ENCODE results near the gene P4HA3.

The P4HA3 gene

GRCh38 chr11:74316772-74317505 lies 5.5 kb upstream of the P4HA3 start:
- DNase-seq: no peak

GRCh38 chr11:74312326-74312725 lies 886 bp upstream of the P4HA3 start:
- DNase-seq: no peak

- DNase-seq: no peak
Measured at GRCh38 chr11:74310857-74311256, 583 bp downstream of the P4HA3 start.

GRCh38 chr11:74307434-74307833 lies 4.0 kb downstream of the P4HA3 start:
- no peak for DNase-seq

DNA sequence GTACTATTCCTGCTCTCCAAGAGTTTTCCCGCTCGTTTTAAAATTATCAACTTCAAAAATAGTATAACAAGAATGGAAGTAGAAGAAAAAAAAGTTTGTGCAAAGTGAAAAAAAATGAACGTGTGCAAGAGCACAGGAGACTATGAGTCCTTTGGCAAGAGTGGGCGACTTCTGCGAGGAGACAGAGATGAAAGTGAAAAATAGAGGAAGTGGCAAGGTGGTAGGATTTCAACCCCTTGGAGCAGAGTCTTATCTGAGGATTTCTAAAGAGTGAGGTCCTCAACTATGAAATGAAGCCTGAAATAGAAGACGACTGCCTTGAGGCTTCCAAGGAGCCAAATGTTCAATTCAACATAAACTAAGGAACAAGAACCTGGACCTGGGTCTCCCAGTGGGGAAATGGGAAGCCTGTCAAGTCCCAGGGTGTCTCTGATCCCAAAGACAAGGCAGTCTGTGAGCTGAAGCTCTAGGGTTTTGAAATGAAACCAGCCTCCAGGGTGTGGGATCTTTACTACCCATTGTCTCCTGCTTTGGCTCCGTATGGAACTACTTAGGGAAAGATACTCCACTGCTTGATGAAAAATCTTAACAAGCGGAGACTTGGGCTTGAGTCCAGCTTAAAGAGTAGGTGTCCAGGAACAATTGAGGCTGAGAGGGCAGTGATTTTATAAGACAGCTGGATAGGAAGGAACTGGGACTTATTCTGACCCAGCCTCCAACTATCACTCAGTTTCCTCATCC lies 4.8 kb downstream of the P4HA3 start:
- no peak for DNase-seq

DNA sequence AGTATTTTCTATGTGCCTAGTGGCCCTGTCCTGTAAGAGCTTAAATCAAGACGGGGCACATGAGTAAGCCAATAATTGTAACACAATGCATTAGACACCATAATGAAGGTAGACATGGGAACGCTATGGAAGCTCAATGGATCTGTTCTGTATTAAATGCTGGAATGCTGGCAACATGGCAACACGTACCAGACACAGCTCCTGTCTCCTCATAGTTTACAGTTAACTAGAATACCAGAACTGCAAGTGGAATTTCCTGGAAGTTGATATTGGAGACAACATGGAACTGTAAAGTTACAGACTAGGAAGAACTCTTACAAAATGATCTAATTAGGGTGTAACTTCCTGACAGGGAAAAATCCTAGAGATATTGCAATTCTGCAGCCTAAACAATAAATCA lies 12.4 kb downstream of the P4HA3 start:
- no peak for DNase-seq

- no peak for DNase-seq
Measured at GRCh38 chr11:74297484-74297883, 14.0 kb downstream of the P4HA3 start.

GRCh38 chr11:74288911-74289310 lies 22.5 kb downstream of the P4HA3 start:
- DNase-seq: no peak

DNA sequence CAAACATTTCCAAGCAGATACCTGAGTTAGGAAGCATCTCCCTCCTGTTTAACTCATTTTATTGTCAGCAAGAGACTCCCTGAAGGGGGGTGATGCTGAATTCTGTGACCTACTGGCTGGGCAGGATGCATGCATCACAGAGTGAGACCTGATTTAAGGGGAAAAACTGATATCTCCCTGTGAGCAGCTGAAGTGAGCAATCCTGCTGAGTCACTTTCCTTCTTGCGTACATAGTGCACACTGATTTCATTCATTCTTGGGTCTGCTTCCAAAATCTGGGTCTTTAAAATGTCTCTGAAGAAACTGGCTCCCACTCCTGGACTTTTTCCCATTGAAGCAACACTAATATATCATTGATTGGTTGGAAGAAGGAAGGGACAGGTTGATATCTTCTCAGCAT lies 23.3 kb downstream of the P4HA3 start:
- no peak for DNase-seq

DNA sequence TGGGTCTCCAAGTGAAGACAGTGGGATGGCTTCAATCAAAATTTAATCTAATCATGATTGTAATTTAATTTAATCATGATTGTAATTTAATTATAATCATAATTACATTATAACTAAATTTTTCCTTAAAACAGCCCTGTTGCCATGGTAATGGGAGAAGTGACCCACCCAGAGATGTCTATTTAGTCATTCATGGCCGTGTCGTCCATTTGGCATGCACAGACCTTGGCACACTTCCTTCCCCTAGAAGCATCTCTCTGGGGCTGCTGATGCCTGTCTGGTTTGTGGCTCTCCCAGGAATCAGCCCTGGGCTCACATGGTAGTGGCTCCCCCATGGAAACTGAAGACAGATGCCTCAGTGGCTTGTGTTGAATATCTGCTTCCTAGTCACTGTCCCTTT lies 27.0 kb downstream of the P4HA3 start:
- no peak for DNase-seq

- DNase-seq: no peak
Measured at GRCh38 chr11:74283580-74284180, 27.8 kb downstream of the P4HA3 start.

DNA sequence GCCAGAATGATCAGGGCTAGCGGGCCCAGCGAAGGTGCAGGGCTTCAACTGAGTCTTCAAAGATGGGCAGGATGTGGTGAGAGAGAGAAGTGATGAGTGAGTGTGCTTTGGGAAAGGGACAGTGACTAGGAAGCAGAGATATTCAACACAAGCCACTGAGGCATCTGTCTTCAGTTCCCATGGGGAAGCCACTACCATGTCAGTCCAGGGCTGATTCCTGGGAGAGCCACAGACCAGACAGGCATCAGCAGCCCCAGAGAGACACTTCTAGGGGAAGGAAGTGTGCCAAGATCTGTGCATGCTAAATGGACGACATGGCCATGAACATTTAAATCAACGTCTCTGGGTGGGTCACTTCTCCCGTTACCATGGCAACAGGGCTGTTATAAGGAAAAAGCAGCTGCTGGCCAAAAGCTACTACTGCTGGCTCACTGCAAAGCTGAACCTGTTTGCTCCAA lies 28.5 kb downstream of the P4HA3 start:
- DNase-seq: peak; percentile 44

GRCh38 chr11:74282421-74282820 lies 29.0 kb downstream of the P4HA3 start:
- DNase-seq: peak; percentile 56

DNA sequence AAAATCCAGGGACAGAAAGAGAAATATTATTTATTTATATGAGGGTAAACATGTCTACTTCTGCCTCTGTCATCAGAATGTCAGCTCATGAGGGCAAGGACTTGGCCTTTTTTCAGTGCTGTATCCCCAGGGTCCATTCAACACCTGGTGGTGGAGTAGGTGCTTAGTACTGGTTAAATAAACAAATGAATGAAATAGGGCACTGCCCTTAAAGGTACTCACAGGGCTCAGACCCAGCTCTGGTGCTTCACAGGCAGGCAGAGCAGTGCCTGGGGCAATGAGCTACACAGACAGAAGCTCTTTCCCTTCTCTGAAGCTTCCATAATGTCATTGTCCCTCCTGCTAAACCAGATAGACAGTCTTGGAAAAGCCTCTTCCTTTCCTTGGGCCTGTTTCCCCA lies 30.9 kb downstream of the P4HA3 start:
- DNase-seq: peak; percentile 88

- DNase-seq: no peak
Measured at GRCh38 chr11:74279256-74279655, 32.2 kb downstream of the P4HA3 start.

DNA sequence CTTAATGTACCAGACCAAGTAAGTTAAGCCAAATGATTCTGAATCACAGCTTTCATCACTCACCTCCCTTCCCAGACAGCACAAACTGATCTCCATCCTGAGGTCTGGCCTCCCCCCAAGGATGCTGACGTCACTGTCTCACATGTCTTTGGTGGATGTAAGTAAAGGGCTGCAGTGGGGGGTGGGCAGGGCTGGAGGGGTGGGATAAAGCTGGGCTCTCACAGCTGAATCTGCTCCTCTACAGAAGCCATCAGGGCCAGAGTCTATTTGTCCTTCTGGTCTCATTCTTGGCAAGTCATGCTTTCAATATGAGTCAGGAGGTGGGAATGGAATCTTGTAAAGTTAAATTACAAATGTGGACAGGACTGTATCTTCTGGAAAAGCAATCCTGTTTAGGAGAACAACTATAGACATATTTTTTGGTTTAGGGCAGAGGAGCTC lies 32.7 kb downstream of the P4HA3 start:
- DNase-seq: no peak

DNA sequence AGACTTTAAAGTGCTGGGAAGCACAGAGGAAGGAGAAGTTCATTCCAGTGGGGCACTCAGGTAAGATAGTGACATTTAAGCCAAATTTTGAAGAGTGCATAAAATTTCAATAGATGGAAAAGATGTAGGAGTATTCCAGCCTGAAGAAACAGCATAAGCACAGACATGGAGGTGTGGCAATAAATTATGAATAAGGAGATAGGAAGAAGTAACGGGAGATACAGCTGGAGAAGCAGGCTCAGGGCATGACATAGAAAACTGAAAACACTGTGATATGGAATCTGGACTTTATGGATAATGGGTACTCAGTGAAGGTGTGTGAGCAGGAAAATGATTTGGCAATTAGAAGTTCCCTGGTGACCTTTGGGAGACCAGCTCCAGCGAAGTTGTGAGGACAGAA lies 33.3 kb downstream of the P4HA3 start:
- DNase-seq: no peak

DNA sequence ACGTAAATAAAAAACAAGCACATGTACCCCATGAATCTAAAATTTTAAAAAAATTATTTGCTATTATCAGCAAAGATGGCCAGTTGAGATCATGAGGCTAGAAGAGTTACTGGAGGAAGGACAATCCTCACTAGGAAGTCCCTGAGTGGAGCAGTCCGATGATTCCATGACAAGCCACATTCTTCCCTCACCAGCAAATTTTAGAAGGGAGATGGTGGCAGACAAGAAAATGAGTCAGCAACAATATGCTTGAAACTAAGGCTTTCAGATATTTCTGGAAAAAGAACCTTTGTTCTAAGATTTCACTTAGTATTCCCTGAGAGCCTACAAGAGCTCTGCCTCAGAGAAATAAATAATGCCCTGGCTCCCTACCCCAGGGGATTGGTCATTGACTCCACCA lies 34.9 kb downstream of the P4HA3 start:
- no peak for DNase-seq

GRCh38 chr11:74272276-74272675 lies 39.2 kb downstream of the P4HA3 start:
- DNase-seq: no peak

GRCh38 chr11:74269161-74269811 lies 42.2 kb downstream of the P4HA3 start:
- DNase-seq: peak; percentile 47

DNA sequence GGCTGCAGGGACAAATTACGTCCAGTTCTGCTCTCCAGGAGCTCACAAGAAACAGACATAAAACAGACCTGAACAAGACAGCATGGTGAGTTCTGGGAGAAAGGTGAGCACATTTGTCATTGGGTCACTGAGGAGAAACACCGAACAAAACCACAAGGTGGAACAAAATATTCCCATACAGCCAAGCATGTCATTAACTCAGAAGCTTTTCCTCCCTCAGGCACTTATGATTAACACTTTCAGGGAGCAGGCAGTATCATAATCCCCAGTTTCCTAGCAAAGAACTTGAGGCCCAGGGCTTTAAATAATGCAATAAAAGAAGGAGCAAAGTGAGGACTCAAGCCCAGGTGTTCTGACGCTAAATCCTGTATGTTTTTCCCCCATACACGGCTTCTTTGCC lies 43.0 kb downstream of the P4HA3 start:
- no peak for DNase-seq

DNA sequence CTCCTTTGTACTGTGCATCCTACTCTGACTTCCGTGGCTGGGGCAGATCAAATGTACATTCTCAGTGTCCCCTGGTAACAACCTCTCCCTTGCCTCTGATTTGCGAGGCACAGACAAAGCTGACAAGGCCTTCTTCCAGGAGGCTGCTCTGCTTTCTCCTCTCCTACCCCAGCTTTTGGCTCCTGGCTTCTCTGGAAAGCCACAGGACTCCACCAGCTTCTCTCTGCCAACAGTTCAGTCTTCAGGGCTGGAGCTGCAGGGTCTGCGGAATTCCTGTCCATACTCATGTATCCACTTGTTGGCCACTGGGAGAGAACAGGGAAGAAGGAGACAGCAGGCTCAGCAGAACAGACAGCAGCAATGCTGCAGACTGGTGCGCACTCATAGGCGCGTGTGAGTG lies 44.4 kb downstream of the P4HA3 start:
- DNase-seq: no peak

DNA sequence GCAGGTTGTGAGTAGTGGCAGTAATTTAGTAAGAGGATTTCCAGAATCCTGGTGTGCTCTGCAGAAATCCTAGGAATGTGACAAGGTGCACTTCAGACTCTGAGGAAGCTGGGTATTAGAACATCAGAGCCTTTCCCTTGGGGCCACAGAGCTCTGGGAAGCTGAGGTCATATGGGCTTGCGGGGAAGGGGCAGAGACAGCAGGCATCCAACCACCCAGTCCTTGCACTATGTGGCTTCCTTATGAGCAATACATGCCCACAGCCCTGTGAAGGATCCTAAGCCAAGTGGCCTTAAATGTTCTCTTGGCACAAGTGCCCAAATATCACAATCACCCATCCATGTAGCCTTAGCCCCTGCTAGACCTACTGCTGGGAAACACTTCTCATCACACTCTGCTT lies 46.2 kb downstream of the P4HA3 start:
- DNase-seq: no peak

- no peak for DNase-seq
Measured at GRCh38 chr11:74262725-74263124, 48.7 kb downstream of the P4HA3 start.
